ENCODE results near the gene CCDC192.

CCDC192 gene, protein sequence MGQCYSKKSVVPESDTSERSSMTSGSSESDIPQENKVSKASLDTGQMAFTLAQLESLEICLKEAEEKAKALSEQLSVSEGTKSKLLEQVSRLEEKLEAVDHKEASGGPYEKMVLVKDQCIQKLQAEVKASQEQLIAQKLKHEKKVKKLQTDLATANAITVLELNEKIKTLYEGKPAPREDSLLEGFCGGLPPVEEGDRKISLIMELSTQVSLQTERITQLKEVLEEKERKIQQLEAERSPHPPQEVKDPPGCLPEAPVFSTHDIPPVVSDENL

GRCh38 chr5:127702926-127703561, at the start of gene CCDC192:
CCDC192 (plus strand) TSS chr5:127703391; CDS start chr5:127703446, 55 bp downstream.
- DNase-seq (ENCODE audit: extremely low read depth, insufficient read length), result no peak
- no peak within 1 kb of the TSS for H3K4me3 ChIP-seq (replicated peaks; ENCODE audit: low read depth, low read length)
- no peaks in the 10 kb centered on the region for H3K27me3 ChIP-seq (replicated peaks; ENCODE audit: control insufficient read depth, insufficient read depth, low read length)
- TF ChIP-seq, protein P1, sequence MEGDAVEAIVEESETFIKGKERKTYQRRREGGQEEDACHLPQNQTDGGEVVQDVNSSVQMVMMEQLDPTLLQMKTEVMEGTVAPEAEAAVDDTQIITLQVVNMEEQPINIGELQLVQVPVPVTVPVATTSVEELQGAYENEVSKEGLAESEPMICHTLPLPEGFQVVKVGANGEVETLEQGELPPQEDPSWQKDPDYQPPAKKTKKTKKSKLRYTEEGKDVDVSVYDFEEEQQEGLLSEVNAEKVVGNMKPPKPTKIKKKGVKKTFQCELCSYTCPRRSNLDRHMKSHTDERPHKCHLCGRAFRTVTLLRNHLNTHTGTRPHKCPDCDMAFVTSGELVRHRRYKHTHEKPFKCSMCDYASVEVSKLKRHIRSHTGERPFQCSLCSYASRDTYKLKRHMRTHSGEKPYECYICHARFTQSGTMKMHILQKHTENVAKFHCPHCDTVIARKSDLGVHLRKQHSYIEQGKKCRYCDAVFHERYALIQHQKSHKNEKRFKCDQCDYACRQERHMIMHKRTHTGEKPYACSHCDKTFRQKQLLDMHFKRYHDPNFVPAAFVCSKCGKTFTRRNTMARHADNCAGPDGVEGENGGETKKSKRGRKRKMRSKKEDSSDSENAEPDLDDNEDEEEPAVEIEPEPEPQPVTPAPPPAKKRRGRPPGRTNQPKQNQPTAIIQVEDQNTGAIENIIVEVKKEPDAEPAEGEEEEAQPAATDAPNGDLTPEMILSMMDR (IDR thresholded peaks at IDR 0.05; ENCODE audit: insufficient read depth, low read length, poor library complexity, severe bottlenecking), result no peak
- H3K36me3 ChIP-seq (ENCODE audit: control insufficient read depth, insufficient read depth, low read length), result no peaks in the 10 kb centered on the region

DNA sequence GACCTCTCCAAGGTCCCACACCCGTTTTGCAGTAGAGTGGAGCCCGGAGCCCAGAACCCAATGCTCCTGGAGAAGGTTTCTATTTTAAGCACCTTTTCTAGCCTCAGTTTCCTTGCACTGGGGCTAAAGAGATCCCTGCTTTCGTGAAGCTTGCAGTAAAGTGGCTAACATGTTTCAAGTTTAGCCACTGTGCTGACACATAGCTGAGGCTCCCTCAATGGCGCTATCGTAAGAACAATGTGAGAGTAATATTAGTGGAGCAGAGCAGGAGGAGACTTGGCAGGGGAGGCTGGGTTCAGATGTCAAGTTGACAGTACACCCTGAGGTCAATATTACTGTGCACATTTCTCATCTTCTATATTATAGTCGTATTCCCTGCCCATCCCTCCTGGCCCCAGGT, 46.4 kb upstream of the CCDC192 start:
- TF ChIP-seq, protein P1 (IDR thresholded peaks at IDR 0.05; ENCODE audit: insufficient read depth, low read length, poor library complexity, severe bottlenecking), result no peak

DNA sequence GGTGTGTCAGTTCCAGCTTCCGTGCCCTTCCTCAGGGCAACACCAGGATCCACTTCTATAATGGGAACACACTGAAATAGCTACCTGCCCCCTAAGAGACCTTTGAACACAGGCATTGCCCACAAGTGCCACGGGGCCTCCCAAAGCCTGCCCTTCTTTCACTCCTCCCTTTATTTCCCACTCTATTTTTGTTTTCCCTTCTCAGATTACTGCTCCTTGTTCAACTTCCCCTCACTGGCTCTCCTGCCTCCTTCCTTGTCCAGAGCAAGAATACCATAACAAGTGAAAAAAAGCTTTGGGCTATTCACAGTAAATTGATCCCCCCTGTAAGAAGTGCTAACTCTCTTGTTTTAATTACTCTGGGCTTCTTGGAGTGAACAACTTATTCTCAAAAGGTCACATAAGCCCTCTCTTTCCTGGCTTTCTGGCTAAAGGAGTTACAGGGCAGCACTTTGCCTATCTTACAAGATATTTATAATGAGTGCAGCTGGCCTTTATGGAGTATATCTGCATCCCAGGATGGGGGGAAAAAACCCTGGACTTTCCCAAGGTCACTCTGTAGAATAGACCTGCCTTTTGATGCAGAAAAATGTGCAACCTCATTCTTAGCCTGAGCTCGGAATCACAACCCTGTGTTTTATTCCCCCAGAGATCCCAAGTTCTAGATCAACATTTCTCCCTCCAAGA, 43.0 kb upstream of the CCDC192 start:
- no peaks in the 10 kb centered on the region for H3K36me3 ChIP-seq (ENCODE audit: control insufficient read depth, insufficient read depth, low read length)
- no peaks in the 10 kb centered on the region for H3K27me3 ChIP-seq (replicated peaks; ENCODE audit: control insufficient read depth, insufficient read depth, low read length)
- no peak overlapping the region for H3K4me3 ChIP-seq (replicated peaks; ENCODE audit: low read depth, low read length)
- DNase-seq (ENCODE audit: extremely low read depth, insufficient read length), result no peak
- TF ChIP-seq, protein P1 (IDR thresholded peaks at IDR 0.05; ENCODE audit: insufficient read depth, low read length, poor library complexity, severe bottlenecking), result no peak

More for the DNA sequence above, 46.4 kb upstream of the CCDC192 start:
- H3K36me3 ChIP-seq (ENCODE audit: control insufficient read depth, insufficient read depth, low read length), result no peaks in the 10 kb centered on the region
- DNase-seq (ENCODE audit: extremely low read depth, insufficient read length), result no peak
- no peaks in the 10 kb centered on the region; the same call in 1 of the 2 replicates for H3K27me3 ChIP-seq (replicated peaks; ENCODE audit: control insufficient read depth, insufficient read depth, low read length)
- no peak overlapping the region for H3K4me3 ChIP-seq (replicated peaks; ENCODE audit: low read depth, low read length)

- TF ChIP-seq, protein P1 (IDR thresholded peaks at IDR 0.05; ENCODE audit: insufficient read depth, low read length, poor library complexity, severe bottlenecking), result no peak
- Histone ChIP-seq H3K4me3 (replicated peaks; ENCODE audit: low read depth, low read length) (no peak overlapping the region), H3K36me3 (ENCODE audit: control insufficient read depth, insufficient read depth, low read length) (no peaks in the 10 kb centered on the region), H3K27me3 (replicated peaks; ENCODE audit: control insufficient read depth, insufficient read depth, low read length) (no peaks in the 10 kb centered on the region)
- DNase-seq (ENCODE audit: extremely low read depth, insufficient read length), result no peak
Observed at GRCh38 chr5:127664093-127664492, 39.1 kb upstream of the CCDC192 start.

GRCh38 chr5:127665641-127666040, 37.5 kb upstream of the CCDC192 start:
- Histone ChIP-seq H3K36me3 (ENCODE audit: control insufficient read depth, insufficient read depth, low read length) (no peaks in the 10 kb centered on the region), H3K4me3 (replicated peaks; ENCODE audit: low read depth, low read length) (no peak overlapping the region), H3K27me3 (replicated peaks; ENCODE audit: control insufficient read depth, insufficient read depth, low read length) (no peaks in the 10 kb centered on the region)
- TF ChIP-seq, protein P1 (IDR thresholded peaks at IDR 0.05; ENCODE audit: insufficient read depth, low read length, poor library complexity, severe bottlenecking), result no peak
- DNase-seq (ENCODE audit: extremely low read depth, insufficient read length), result no peak

Data from GM06990 (cell line).